Ramos (cell line): ENCODE data around the gene NAALADL1.

Experiments used
- in situ Hi-C: fragments of 300-500 bp; cut with MboI; formaldehyde crosslinking; loops from one replicate; pipeline ENCODE4 v1.14.3; 2022; ENCODE audit warnings: low sequenced_read_pairs; ENCODE audit not compliant: unreplicated experiment

The NAALADL1 gene

DNA sequence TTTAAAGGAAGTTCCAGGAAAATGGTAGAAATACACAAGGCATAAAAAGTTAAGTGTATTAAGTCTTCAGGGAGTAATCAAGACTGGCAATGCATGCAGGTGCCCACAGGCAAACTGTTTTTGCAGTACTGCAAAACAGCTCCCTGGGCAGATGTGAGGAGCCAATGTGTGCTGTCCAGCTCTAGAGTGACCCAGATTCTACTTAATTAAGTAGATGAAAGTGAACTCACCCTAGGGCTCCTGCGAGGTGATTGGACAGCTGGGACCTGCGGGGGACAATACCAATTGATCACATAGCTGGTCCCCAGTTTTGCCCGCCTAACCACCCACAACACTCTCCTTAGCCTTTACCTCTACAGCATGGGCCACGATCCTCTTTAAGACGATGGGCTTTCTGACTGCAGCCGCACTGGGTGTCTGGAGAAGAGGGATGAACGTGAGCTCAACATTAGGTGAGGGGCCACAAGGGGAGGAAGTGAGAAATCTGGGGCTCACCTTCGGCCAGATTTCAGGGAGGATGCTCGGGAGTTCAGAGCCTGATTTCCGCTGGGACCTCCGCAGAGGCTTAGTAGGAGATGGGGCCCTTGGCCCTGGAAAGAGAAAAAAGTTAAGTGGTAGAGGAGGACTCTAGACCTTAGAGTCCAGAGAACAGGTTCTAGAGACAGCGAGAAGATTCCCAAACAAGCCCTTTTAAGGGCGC, 24.9 kb upstream of the NAALADL1 start:
- in situ Hi-C loops: no loop called here

DNA sequence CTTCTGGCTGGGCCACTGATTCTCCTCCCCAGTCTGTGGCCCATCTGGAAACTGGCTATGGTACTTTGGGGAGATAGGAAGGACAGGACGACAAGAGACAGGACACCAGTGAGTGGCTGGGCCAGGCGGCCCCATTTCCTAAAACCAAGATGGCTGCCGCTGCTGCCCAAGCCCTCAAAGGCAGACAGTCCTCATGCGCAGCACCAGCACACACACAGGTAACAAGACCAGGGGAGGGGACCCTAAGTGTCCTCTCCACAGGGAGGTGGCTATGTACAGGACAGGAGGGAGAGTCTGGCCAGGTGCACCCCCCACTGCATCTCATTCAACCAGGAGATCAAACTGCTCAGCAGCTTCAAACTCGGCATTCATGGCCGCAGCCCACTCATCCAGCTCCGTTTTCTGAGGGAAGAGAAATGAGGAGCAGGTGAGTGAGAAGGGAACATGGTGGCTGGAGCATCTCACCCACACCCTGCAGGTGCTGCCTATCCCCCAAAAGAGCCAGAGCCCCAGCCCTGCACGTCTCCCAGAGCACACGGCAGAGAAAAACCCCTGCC, 20.5 kb upstream of the NAALADL1 start:
- in situ Hi-C loops: no loop called here

DNA sequence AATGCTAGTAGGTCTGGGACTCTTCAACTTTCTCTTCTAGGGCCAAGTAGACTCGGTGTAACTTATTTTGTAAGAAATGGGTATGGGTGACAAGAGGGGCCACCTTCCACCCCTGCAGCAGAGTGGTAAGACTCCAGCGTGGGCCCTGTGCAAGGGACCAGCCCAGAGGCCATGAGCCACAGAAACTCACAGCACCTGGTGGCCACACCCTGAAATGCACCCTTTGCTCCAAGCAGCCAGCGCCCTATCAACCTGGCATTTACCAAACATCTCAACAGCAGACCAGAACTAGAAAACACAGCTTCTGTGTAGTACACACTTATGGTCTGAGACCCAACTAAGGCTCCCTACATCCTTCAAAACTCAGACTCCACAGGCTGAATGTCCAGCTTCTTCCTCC, 19.8 kb upstream of the NAALADL1 start:
- in situ Hi-C loops: no loop called here

GRCh38 chr11:65077451-65077850, 19.1 kb upstream of the NAALADL1 start:
- in situ Hi-C loops: no loop called here

DNA sequence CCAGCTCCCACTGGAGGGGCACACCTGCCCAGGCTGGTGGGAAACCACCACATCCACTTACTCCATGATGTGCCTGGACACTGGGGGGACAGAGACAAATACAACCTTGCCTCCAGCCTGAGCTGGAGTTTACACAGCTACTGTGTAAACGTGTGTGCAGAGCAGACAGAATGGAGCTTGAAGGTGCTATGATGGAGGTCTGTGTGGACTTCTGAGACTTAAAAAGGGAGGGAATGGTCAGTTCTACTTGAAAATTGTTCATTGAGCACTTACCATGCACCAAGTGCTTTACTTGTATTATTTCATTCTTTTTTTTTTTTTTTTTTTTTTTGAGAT, 14.2 kb upstream of the NAALADL1 start:
- in situ Hi-C loops: no loop called here

DNA sequence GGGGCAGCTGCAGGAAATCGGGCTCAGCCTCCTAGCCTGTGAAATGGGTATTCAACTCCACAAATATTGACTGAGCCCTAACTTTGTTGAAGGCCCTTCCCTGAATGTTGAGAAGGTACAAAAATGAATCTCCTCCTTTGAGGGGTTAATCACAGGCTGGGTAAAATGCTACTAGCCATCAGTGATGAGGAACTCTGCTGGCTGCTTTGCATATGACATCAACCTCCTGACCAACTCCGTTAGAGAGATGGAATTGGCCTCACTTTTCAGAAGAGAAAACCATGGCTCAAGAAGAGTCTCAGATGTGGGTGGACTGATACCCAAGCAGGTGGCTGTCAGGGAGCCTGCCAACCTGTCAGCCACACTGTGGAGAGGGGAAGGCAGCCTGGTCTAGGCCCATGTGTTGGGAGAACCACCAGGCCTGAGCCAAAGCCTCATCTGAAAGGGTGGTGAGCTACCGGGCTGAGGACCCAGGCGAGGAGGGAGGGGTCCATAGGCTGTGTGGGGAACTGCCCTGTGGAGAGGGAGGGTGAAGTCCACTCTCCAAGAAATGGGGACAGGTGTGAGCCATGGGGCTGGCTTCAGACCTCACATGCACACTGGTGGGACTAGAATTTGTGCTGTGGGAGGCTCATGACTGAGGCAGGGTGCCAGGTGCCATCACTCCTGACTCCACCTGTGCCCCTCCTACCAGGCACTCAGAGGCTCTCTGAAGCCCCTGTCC, 13.7 kb upstream of the NAALADL1 start:
- in situ Hi-C loops: no loop called here

GRCh38 chr11:65069217-65069616, 10.9 kb upstream of the NAALADL1 start:
- in situ Hi-C loops: no loop called here

DNA sequence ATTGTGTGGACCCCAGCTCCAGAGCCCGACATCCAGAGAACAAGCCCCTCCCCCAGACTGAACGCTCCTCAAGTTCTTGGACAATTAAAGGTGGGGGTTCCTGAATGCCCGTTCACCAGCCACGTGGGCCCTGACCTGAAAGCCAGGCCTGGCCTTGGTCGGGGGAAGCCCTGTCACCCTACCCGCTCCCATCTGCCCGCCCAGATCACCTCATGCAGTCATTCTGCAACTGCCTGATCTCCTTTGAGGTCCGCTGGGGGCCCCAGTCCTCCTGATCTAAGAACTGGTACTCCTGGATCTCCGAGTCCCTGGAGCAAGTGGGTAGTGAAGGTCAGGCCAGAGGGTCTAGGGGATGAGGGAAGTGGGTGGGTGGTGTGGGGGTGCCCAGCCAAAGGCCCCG, 9.1 kb upstream of the NAALADL1 start:
- in situ Hi-C loops: no loop called here

DNA sequence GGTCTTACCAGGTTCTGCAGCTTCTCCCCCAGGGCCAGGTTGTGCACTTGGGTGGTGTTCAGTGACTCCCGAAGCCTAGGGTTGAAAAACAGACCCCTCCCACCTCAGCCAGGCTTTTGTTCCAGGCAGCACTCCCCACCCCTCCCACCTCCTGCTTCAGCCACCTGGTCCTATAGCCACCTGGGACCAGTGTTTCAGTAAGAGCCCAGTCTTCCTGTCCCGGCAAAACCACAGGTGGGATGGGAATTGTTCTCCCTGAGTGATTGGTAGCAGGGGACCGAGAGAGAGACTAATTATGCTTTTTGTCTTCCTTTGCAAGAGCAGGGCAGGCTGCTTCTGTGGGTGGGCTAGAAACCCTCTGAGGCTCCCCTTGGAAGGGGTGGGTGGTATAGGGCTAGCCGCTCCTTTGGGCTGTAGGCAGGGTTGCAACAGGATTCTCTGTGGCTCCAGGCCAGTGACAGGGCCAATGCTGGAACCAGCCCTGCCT, 8.5 kb upstream of the NAALADL1 start:
- in situ Hi-C loops: no loop called here

GRCh38 chr11:65066315-65066714, 8.0 kb upstream of the NAALADL1 start:
- in situ Hi-C loops: no loop called here

DNA sequence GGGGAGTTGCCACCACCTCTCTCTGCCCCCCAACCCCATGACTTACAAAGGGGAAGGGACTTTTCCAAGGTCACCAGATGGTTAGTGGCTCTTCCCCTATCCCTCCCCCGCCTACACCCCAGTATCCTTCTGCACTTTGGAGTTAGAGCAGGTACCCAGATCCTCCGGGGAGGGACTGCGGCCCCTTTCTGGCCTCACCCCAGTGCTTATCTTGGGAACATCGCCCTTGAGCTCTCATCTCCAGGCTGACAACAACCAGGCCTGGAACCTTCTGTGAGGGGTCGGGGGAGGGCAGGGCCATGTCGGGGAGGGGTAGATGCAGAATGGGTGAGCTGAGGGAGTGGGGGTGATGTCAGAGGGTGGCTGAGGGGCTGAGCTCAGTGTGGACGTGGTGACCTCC, 7.5 kb upstream of the NAALADL1 start:
- in situ Hi-C loops: no loop called here

GRCh38 chr11:65064847-65065240, 6.5 kb upstream of the NAALADL1 start:
- in situ Hi-C loops: no loop called here

GRCh38 chr11:65063532-65063931, 5.2 kb upstream of the NAALADL1 start:
- in situ Hi-C loops: no loop called here

DNA sequence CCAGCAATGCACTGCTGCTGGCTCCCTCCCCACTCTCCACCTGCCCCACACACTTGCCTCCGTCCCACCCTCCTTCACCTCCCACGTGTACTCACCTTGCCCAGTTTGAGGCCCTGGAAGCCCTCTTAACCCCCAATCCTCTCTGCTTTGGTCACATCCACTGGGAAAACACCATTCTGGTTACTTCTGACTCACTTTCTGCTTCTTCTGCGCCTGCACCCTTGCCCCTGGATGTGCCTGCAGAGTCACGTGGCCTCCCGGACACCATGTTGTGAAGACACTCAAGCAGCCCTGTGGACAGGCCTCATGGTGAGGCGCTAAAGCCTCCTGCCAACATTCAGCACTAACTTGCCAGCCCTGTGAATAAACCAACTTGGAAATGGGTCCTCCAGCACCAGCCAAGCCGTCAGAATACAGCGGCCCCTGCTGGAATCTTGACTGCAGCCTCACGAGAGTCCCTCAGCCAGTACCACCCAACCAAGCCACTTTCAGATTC, 2.6 kb upstream of the NAALADL1 start:
- in situ Hi-C loops: no loop called here

GRCh38 chr11:65059959-65060824, 1.8 kb upstream of the NAALADL1 start:
- in situ Hi-C loops: no loop called here

DNA sequence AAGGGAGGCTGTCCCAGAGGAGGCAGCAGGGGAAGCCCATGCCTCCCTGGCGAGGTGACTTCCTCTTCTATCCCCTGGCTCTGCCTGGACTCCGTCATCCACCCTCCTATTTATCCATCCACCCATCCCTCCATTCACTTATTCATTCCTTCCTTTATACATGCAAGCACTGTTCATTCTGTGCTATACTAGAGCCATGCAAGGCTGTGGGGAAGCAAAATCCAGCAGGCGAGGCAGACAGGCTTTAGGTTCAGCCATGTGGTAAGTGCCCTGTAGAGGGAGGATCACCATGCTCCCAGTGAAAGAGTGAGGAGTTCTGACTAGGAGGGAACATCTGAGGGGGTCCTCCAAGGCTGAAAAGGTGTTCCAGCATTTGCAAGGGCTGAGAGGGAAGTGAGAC, 1.2 kb upstream of the NAALADL1 start:
- in situ Hi-C loops: no loop called here

- in situ Hi-C loops: no loop called here
Measured at GRCh38 chr11:65058012-65058411, 341 bp downstream of the NAALADL1 start.

DNA sequence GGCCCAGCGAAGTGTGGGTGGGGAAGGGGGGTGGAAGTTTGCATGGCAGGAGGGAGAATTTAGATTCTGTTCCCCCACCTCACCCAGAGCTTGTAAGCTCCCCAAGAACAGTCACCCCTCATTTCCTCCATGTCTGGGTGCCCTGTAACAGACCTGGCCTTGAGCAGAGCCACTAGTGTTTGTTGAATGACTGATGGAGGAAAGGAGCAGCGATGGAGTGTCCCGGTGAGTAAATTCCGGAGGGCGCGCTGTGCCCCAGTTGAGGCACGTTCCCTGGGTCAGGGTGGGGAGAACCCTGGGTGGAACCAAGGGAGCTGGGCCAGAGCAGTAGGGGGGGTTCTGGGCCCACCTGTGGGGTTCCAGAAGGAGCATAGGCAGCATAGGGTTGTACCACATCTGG, 827 bp downstream of the NAALADL1 start:
- in situ Hi-C loops: no loop called here

DNA sequence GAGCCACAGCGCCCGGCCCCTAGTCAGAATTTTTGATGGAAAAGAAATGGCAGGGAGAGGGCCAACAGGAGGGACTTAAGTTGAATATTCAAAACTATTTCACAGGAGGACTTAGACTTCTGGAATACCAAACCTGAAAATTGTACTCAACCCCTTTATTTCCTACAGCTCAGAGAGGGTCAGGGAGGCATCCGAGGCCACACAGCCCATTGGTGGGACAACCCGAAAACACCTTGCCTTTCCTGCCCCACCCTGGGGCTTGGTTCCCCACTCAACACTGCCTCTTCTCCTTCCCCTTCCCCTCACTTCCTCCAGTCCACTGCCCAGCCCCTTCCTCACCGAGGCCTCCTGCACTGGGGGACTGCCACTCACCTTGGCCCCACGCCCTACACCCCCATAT, 1.4 kb downstream of the NAALADL1 start:
- in situ Hi-C loops: no loop called here

GRCh38 chr11:65055538-65055937, 2.8 kb downstream of the NAALADL1 start:
- in situ Hi-C loops: no loop called here
